DLD1 (cell line): ENCODE results near the gene WDR18.

Experiments used
- in situ Hi-C: cut with HindIII; loops from 2 replicates; pipeline ENCODE4 v1.10.0; 2017; ENCODE audit warnings: low sequenced_read_pairs

The WDR18 gene

DNA sequence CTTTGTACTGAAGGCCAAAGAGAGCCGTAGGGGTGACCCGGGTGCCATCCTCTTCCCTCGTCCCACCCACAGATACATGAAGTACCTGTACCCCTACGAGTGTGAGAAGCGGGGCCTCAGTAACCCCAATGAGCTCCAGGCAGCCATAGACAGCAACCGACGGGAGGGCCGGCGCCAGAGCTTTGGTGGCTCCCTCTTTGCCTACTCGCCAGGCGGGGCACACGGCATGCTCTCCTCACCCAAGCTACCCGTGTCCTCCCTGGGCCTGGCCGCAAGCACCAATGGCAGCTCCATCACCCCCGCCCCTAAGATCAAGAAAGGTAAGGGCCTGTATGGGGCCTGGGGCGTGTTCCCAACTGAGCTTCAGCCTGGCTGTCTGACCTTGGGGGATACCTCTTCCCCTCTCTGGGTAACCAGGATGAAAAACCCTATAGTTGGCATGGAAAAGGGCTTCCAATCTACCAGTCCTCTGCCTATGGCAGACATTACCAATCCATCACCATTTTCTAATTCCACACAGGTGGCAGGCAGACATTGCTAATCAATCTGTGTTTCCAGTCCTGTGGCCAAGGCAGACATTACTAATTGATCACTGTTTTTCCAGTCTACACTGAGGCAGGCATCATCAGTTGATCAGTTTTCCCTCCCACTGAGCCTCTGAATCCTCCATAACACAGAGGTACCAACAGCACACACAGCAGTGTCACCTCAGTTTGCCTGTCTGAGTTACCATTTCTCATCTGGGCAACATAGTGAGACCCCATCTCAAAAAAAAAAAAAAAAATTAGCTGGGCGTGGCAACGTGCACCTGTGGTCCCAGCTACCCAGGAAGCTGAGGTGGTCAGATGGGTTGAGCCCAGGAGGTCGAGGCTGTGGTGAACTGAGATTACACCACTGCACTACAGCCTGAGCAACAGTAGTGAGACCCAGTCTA, 19.1 kb upstream of the WDR18 start:
- in situ Hi-C loops: no loop called here

DNA sequence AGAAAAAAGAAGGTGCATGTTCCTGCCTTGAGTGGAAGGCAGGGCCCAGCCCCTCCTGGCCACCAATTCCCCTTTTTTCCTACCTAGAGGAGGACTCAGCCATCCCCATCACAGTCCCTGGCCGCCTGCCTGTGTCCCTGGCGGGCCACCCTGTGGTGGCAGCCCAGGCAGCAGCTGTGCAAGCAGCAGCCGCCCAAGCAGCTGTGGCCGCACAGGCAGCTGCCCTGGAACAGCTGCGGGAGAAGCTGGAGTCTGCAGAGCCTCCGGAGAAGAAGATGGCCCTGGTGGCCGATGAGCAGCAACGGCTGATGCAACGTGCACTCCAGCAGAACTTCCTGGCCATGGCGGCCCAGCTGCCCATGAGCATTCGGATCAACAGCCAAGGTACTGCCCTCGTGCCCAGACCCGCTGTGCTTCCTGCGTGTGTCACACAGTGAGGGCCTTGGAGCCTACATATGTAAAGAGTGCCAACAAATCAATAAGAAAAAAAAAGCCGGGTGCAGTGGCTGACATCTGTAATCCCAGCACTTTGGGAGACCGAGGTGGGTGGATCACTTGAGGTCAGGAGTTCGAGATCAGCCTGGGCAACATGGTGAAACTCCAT, 17.6 kb upstream of the WDR18 start:
- in situ Hi-C loops: no loop called here

- in situ Hi-C loops: no loop called here
Measured at GRCh38 chr19:970695-971094, 13.4 kb upstream of the WDR18 start.

- in situ Hi-C loops: no loop called here
Measured at GRCh38 chr19:971795-972194, 12.3 kb upstream of the WDR18 start.

DNA sequence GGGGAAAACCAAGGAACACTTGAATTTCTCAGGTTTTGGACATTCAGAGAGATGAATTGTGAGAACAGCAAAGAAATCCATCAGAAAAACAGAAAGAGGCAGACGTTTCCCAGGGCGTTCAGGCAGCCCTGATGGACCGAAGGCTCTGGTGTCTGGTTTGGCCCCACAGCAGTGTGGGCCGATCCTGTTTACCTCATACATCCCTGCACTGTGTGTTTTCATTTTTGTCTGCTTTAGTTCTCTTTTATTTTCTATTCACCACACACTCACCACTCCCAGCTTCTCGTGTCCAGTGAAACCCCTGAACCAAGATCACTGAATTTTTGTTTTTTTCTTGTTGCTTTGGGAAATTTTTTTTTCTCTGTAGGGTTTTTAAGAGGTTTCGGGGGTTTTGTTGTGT, 11.9 kb upstream of the WDR18 start:
- in situ Hi-C loops: no loop called here

DNA sequence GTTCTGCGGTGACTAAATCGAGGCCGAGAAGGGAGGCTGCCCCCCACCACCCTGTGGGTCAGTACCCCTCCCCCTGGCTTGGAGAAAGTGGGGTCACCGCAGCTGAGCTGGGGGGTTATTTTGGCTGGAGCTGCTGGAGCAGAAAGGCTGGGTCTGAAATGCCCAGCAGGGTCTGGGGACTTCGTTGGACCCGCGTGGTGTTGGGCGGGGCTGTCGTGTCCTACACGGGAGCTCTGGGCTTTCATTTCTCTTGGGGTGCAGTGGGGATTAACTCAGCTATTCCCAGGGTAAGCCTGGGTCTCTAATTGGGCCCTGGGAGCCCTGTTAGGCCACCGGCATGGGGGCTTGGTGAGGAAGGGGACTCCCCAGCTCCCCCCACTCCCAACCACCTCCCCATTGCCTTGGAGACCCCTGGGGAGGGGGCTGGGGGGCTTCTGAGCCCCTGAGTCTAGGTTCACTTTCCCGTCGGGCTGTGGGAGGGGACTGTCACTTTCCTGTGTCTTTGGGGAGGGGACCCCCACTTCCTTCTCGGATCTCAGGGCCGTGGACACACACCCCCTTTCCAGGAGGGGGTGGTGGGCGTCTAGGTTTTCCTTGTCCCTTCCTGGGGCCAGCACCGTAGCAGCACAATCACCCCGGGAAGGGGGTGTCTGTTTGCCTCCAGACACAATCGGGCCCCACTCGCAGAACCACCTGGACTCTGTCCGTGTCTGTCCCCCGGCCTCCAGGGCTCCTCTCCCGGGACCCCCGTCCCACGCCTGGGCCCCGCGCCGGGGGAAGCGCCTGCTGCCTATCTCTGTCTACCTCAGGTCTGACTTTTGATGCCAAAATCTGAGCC, 10.2 kb upstream of the WDR18 start:
- in situ Hi-C loops: no loop called here

- in situ Hi-C loops: no loop called here
Measured at GRCh38 chr19:974564-975257, 9.4 kb upstream of the WDR18 start.

GRCh38 chr19:976476-976875, 7.7 kb upstream of the WDR18 start:
- in situ Hi-C loops: no loop called here

DNA sequence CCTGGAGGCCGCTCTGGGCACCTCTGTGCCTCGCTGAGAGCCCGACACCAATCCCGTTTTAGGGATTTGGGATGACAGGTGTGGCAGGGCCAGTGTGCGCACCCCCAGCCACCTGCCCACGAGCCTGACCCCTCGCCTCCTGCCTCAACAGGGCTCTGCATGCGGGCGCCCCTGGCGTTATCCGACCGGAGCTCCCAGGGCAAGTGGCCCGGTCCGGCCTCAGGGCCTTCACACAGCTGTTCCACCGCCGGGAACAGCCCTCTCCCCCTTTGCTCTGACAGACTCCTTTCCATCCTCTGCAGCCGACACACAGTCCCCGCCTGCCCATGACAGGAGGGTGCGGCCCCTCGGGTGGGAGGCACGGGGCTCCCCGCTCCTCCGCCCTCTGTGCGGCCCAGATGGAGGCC, 7.1 kb upstream of the WDR18 start:
- in situ Hi-C loops: no loop called here

GRCh38 chr19:979318-979741, 4.8 kb upstream of the WDR18 start:
- in situ Hi-C loops: no loop called here

DNA sequence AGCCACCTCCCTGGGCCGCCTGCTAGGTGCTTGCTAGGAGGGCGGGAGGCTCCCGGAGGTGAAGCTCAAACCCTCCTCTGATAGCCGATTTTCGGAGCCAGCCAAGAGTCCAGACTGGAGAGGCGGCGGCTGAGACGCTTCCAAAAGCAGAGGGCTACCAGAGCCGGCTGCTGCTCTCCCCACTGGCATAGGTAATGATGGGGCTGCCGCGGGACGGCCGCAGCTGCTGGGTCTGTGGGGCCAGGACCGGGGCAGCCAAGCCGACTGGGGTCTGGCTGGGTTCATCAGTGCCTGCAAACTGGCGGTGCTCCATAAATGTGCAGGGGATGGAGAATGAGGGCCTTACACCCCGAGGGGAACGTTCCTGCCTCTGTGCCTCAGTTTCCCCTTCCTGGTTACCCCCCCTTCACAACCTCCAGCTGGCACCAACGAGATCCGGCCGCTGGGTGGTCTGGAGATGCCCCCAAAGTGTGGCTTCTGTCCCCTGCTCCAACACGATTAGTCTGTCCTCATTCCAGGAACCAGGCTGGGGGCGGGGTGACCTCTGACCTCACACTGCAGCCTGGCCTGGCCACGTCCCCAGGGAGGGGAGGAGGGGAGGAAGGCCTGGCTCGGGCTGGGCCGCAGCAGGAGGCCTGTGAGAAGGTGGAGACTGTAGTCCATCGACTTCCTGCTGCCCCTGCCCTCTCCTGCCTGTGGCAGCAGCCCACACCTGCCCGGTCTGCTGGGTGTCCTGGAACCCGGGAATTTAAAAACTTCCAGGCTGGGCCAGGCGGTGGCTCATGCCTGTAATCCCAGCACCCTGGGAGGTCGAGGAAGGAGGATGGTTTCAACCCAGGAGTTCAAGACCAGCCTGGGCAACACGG, 3.8 kb upstream of the WDR18 start:
- in situ Hi-C loops: no loop called here

- in situ Hi-C loops: no loop called here
Measured at GRCh38 chr19:982567-983170, 1.5 kb upstream of the WDR18 start.

DNA sequence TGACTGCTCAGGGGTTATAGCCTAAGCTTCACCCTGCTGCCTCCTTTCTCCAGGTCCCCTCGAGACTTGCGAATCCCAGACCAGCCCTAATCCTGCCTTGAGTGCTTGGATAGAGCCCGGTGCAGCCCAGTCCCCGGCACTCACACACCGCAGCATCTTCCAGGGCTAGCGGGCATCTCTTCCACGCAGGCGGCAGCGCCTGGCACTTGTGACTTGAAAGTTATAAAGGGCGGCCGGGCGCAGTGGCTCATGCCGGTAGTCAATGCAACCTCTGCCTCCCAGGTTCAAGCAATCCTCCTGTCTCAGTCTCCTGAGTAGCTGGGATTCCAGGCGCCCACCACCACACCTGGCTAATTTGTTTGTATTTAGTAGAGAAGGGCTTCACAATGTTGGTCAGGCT, 1.9 kb downstream of the WDR18 start:
- in situ Hi-C loops: no loop called here

DNA sequence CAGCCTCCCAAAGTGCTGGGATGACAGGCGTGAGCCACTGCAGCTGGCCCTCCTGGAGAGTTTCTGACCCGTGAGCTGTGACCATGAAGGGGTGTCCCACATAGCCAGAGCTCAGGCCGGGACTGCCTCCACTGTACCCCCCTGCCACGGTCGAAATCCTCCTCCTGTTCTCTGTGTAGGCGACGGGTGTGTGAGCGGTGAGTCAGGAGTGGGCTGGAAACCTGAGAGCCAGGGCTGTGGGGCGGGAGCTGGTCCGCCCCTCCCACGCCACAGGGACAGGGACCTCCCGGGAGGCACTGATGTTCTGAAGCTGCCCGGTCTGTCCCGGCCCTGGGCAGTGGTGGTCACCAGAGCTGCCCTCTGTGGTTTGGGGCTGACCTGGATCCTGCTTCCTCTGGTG, 3.9 kb downstream of the WDR18 start:
- in situ Hi-C loops: no loop called here

DNA sequence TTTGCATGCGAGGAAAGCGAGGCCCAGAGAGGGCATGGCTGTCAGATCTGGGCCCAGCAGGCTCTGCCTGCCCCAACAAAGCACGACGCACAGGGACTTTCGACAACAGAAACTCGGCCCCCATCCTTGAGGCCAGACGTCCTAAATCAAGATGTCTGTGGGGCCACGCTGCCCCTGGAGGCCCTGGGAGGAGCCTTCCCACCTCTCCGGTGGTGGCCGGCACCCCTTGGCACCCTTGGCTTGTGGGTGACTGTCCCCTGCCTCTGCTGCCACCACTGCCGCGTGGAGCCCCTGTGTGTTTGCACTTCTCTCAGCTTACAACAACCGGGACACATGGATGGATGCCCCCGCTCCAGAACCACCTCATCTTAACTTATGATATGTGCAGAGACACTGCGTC, 4.4 kb downstream of the WDR18 start:
- in situ Hi-C loops: no loop called here

DNA sequence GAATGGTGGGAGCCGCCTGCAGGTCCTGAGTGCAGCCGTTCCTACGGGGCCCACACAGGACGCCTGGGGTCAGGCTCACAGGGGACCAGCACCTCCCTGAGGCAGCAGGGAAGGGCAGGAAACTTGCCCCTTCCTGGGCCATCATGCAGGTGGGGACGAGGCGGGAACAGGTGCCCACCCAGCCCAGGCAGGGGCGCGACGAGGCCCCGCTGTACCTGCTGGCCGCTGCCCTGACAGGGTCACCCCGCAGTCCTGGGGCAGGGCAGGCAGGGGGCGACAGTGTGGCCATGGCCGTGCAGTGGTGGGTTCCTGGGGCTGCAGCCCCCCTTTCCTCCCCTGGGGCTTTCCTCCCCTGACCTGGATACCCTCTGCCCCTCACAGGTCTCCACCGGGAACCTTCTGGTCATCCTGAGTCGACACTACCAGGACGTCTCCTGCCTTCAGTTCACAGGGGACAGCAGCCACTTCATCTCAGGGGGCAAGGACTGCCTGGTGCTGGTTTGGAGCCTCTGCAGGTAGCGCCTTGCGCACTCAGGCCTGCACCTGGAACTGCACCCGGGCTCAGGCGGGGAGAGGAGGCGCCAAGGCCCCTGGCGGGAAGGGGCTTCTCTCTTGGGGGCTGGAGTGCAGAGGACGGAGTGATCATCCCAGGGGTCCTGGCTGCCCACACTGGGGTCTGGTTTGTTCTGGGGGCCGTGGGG, 5.4 kb downstream of the WDR18 start:
- in situ Hi-C loops: no loop called here

GRCh38 chr19:990119-990571, 6.0 kb downstream of the WDR18 start:
- in situ Hi-C loops: no loop called here

DNA sequence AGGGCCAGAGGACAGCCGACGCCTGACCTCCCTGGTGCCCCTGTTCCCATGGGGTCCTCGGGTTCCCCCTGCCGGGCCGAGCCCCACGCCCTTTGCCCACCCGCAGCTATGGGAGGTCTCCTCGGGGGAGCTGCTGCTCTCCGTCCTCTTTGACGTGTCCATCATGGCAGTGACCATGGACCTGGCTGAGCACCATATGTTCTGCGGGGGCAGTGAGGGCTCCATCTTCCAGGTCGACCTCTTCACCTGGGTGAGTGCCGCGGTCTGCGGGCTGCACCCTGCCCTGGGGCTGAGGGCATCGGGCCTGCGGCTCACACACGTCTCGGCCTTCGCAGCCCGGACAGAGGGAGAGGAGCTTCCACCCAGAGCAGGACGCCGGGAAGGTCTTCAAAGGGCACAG, 6.6 kb downstream of the WDR18 start:
- in situ Hi-C loops: no loop called here
